CD4-positive, alpha-beta T cell treated with Interleukin-10 for 1 hour (primary cell): ENCODE data around the gene RAB42.
A peak's percentile ranks its signal among the peaks of the same experiment; 100 is the strongest.
"Not testable (repeated sequence)": the region's sequence is repeated elsewhere in the genome, so short reads cannot be mapped to it uniquely, and the experiment has no call there.

Experiments
- DNase-seq: peaks from one replicate; pipeline ENCODE4 v3.0.0-alpha.2; 2020

RAB42 gene

DNA sequence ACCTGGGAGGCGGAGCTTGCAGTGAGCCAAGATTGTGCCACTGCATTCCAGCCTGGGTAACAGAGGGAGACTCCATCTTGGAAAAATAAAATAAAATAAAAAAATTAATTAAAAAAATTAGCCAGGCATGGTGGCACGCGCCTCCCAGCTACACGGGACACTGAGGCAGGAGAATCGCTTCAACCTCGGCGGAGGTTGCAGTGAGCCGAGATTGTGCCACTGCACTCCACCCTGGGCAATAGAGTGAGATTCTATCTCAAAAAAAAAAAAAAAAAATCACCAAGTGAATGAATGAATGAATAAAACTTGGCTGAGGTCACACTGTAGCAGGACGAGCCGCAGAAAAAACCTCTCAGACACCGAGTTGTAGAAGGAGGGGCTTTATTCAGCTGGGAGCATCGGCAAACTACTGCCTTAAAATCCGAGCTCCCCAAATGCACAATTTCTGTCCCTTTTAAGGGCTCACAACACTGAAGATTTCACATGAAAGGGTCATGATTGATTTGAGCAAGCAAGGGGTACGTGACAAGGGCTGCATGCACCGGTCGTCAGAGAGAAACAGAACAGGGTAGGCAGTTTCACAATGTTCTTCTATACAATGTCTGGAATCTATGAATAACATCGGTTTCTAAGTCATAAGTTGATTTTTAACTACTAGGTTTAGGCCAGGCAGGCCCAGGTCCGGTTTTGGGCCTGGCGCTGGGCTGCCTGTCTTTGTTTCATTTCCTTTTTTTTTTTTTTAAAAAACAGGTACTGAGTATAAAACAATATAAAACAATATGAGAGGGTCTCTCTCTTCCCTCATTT is 5.3 kb upstream of the RAB42 start:
- not testable (repeated sequence) for DNase-seq

DNA sequence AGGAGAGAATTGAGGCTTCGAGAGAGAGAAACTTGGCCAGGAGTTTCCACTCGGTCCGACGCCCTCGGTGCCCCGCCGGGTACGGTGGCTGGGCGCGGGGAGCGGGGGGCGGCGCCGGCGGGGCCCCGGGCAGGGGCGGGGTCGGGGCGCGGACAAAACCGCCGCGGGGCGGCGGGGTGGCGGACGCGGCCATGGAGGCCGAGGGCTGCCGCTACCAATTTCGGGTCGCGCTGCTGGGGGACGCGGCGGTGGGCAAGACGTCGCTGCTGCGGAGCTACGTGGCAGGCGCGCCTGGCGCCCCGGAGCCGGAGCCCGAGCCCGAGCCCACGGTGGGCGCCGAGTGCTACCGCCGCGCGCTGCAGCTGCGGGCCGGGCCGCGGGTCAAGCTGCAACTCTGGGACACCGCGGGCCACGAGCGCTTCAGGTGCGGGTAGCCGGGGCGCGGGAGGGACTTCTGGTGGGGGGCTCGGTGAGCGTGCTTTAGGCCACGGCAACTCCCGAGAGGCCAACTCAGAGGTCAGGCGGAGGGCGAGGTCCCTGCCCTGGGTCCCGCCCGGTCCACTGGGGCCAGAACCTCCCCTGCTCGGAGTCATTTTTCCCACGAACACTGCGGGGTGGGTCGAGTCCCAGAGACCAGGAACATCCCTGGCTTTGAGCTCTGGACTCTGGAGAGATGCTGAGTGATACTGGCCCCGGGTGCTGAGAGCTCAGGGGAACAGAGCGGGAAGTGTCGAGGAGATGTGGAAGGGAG is 431 bp downstream of the RAB42 start:
- DNase-seq, result no peak

DNA sequence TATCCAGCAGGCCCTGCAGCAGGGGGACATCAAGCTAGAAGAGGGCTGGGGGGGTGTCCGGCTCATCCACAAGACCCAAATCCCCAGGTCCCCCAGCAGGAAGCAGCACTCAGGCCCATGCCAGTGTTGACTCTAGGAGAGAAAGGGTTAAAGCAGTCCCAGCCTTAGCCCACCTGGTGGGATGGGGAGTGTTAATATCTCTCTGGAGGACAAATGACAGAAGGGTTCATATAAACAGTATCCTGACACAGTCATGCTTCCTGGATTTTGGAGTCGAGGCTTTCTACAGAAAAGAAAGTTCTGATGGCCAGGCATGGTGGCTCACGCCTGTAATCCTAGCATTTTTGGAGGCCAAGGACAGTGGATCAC is 1.9 kb downstream of the RAB42 start:
- not testable (repeated sequence) for DNase-seq

DNA sequence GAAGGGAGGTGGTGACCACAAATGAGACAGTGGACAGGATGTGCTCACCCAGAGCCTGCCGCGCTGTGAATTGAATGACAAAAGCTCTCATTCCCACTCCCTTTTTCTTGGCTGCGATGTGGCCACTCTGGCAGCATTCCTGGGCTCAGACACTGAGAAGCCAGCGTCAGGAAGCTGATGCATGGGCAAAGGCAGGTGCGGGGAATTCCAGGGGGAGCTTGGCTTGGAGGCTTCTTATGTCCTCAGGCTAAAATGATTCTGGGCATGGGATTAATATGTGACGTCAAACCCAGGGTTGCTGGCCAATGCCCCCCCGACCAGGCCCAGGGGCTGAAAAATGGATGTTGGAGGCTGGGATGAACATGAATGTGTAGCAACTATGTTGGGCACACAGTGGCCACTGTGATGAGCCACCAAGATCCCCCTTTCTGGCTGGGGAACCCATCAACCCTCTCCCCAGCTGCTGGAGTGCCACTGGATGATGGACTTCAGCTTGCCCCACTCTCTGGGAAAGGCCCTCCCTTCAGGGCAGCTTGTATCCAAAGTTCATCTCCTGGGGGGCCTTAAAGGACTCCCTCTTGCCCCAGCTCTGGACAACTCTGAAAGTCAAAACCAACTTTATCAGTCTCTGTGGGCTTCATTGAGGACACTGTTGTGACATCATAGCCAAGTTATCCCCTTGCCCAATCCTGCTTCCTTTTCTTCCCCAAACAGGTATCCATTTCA is 2.8 kb downstream of the RAB42 start:
- not testable (repeated sequence) for DNase-seq

DNA sequence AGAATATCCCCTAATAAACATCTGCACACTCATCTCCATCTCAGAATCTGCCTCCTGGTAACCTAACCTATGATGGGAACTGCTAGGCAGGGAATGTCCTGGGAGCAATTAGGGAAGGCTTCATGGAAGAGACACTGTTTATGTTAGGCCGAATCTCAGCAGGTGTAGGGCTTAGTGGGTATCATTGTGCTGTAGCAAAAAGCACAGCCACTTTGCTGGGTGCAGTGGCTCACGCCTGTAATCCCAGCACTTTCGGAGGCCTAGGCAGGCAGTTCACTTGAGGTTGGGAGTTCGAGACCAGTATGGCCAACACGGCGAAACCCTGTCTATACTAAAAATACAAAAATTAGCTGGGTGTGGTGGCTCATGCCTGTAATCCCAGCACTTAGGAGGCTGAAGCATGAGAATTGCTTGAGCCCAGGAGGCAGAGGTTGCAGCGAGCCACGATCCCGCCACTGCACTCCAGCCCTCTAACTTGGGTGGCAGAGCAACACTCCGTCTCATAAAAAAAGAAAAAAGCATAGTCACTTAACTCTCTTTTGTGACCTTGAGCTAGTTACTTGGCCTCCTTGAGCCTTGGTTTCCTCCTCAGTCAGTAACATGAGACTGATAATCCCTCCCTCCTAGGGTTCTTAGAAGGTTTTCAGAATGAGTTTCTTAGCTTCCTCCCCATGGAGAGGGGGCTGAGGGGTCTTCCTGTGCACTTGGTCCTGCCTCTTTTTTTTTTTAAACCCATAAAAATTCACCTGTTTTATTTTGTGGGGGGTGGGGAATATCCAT is 3.5 kb downstream of the RAB42 start:
- DNase-seq, result no peak

DNA sequence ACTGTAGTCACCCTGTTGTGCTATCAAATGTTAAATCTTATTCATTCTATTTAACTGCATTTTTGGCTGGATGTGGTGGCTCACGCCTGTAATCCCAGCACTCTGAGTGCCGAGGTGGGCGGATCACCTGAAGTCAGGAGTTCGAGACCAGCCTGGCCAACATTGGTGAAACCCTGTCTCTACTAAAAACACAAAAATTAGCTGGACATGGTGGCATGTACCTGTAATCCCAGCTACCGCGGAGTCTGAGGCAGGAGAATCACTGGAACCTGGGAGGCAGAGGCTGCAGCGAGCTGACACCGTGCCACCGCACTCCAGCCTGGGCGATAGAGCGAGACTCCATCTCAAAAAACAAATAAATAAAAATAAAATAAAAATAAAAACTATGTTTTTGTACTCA is 4.2 kb downstream of the RAB42 start:
- not testable (repeated sequence) for DNase-seq

DNA sequence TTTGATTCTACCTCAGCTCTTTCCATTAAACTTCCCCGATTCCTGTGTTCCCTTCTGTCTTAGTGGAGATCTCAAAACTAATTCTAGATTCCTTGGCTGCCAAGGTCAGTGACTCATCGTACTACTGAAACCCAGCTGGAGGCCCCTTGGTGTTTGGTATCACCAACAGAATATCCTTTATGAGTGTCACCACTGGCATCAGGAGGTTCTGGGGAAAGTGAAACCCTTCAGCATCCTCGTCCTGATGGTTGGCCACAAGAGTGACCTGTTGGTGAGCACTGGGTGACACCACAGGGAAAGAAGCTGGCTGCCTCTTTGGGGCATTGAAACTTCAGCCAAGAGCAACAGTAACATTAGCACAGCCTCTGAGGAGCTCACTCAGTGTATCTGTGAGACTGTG is 9.6 kb downstream of the RAB42 start:
- DNase-seq, result no peak

DNA sequence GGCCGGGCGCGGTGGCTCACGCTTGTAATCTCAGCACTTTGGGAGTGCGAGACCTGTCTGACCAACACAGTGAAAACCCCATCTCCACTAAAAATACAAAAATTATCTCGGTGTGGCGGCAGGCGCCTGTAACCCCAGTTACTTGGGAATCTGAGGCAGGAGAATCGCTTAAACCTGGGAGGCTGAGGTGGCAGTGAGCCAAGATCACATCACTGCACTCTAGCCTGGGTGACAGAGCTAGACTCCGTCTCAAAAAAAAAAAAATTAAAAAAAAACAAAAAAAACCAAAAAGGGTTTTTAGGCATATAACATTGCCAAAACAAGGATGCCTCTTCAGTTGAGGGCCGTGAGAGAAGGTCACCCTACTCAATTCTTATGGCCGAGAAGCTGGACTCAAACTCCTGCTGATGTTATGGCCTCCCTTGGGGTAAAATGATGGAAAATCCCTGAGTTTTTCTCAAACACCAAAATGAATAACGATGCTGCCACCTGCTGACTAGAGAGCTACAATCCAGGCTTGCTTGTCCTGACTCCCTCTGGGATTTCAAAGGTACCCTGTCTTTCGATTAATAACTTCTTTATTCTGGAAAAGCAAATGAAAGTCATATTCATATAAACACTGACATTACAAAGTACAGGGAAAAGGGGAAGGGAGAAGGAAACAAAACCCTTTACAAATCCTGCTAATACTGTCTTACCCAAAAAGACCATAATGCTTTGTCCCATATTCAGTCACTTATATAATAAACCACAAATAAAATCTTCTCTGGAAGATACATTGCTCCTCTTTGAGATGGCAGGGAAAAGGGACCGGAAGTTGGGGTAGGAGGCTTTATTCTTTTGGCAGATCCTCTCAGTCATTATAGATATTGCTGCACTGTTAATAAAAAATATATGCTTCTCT is 10.7 kb downstream of the RAB42 start:
- peak; percentile 45 for DNase-seq

DNA sequence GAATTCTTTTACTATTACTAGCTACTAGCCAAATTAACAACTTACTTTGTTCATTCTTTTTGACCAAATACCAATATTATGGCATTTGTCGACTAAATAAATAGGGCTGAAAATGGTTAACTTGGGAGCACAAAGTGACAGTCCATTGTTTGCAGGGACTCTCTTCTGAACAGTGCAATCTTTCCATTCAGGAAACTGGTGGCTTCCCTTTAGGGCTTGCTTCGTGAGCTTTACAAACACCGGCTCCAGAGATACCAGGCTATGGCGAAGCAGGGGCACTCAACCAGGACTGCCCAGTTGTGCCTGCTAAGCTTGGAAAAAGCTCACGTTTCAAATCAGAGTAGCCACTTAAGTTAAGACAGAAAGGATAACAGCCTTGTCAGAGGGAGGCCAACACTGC is 12.3 kb downstream of the RAB42 start:
- DNase-seq, result no peak

DNA sequence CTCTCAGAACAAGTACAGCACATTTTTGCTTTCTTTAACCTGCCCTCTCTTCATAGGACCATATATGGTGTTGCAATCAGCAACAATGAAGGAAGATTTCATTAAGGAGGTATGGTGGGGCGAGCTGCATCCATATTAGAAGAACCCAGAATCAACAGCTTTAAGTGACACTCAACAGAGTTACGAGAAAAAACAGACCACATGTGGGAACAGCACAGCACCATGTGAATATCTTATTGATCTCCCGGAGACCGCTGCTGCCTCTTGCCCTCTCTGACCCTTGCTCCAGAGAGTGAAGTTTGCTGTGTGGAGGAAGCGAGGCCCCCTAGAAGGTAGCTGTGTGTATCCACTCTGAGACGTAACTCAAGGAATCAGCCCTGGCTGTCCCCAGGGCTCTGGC is 12.9 kb downstream of the RAB42 start:
- DNase-seq, result no peak

DNA sequence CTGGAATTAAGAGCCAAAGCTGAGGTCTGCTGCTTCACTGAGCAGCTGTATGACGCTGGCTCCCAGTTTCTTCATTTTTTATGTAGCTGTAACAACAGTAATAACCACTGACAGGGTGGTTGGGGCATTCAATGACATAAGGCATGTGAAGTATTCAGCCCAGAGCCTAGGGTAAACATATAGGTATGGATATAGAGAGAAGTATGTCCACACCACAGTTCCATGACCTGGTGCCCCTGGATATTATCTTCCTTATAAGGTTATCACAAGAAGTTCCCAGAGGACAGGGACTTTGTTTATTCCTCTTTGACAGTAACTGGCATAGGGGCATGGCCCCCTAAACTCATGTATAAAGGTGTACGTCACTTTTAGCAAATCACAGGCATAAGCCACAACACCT is 14.7 kb downstream of the RAB42 start:
- DNase-seq, result no peak

DNA sequence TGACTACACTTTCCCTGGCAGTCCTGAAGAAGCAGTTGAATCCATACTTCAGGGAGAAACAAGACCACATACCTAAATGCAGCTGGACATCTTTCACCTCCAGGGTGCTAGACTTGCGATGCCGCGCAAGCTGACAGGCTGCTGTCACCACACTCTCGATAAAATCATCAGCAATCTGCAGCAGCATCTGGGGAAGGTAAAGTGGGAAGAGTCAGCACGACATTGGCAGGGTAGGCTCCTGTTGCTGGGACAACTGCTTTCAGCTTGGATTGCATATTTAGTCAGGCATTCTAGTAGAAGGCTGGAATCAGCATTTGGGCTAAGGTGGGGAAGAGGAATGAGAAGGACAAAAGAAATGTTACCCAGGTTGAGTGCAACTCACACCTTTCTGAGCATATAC is 21.1 kb downstream of the RAB42 start:
- no peak for DNase-seq

DNA sequence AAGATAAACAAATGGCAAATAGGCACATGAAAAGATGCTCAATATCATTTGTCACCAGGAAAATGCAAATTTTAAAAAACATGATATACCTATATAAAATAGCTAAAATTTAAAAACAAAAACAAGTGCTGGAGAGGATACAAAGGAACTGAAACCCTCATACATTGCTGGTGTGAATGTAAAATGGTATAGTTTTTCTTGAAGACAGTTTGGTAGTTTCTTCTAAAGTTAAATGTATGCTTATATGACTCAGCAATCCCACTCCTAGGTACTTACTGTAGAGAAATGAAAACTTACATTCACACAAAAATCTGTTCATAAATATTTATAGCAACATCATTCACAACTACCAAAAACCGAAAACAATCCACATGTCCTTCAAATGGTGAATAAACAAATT is 39.6 kb downstream of the RAB42 start:
- DNase-seq, result no peak

DNA sequence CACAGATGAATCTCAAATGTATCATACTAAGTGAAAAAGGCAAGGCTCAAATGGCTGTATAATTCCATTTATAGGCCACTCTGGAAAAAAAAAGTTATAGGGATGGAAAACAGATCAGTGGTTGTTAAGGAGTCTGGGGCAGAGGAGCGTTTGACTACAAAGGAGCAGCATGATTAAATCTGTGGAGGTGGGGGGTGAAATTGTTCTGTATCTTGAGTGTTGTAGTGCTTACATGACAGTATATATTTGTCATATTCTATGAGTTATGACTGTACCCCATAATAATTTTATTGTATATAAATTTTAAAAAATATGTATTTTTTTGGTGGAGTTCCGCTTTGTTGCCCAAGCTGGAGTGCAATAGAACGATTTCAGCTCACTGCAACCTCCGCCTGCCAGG is 40.5 kb downstream of the RAB42 start:
- no peak for DNase-seq

DNA sequence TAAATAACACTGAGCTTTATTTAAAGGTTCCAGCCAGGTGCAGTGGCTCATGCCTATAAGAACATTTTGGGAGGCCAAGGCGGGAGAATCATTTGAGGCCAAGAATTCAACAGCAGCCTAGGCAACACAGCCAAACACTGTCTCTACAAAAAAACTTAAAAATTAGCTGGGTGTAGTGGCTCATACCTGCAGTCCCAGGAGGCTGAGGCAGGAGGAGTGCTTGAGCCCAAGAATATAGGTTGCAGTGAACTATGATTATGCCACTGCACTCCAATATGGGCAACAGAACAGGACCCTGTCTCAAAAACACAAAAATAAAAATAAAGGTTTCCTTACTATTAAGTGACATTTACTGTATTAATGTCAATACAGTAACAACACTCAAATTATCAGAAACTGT is 48.7 kb downstream of the RAB42 start:
- DNase-seq, result peak; percentile 57

DNA sequence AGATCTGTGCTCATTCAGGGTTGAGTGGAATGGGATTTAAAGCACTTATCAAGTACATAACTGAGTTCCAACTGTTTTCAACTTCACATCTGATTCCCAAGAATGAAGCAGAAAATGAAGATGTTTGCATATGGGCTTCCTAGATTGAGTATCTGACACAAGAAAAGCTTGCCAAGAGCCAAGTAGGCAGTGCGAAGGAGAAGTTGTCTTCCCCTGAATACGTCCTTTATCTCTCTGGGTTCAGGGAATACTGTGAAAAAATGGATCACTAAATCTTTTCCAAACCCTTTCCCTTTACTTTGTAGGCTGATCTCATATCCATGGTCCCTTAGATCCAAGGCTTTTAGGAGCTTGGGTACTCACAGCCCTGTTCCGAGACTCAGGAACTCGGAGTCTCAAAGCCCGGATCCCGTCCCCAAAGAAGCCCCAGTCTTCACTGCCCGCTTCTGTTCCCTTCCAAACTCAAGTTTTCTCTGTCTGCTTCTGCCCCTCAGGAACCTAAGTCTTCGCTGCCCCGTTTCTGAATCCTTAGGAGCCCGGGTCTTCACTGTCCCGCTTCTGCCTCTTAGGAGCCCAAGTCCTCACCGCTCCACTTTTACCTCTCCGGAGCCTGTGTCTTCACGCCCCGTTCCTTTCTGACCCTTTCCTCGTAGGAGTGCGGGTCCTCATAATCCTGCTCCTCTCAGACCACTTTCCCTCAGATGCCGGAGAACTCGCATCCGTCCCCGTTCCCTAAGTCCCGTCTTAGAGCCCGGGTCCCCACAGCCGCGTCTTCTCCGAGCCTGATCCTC is 50.2 kb downstream of the RAB42 start:
- DNase-seq, result no peak

DNA sequence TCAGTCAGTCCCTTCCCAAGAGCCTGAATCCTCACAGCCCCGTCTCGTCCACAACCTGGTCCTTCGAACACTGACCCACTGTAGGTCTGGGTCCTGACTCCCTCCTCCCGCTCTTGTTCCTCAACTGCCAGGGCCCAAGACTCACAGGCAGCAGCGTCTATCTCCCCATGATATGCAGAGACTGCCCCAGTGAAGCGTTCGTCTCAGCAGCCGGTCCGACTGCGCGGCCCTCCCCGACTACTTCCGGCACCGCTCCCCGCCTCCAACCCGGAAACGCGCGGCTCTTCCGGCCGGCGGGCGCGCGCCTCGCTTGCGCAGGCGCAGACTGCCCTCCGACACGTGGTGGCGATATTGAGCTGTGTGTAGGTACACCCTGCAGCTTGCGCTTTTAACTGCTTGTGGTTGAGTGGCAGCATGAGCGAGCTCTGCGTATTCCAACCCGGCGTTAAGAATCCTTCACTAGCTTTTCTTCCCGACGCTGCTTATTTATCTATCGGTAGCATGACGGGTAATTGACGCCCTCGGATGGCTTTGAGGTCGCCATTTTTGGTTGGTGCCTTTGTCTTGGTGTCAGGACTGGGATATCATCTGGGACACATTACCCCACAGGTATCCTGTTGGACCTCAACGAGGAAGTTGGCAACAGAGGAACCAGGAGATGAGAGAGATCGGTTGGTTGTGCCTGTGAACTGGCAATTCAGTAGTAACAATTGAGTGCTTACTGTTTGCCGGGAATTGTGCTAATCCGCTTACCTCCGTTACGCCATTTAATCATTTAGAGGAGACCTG is 51.0 kb downstream of the RAB42 start, which contains the start of gene TAF12:
Gene TAF12, minus strand, starts transcription at position 221 of the 789 bp plus-strand sequence. CDS start 20,986 bp downstream, outside the sequence.
- DNase-seq, result peak; percentile 97

DNA sequence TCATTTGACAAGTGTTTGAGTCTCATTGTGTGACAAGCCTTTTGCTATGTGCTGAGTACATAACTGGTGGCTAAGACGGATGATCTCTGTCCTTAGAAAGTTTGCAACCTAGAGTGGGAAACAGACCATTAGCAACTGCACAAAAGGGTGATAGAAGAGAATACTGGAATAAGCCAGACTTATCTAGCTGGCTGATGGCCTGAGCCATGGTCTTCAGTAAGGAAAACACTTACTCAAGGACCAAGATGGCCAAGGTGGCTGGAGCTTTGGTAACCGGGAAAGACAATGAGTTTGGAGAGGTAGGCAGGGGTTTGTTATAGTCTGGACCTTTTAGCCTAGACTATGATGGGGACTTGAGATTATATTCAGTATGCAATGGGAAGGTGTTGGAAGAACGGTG is 52.4 kb downstream of the RAB42 start:
- no peak for DNase-seq
